ENCODE data around the gene WDR90.

DNA sequence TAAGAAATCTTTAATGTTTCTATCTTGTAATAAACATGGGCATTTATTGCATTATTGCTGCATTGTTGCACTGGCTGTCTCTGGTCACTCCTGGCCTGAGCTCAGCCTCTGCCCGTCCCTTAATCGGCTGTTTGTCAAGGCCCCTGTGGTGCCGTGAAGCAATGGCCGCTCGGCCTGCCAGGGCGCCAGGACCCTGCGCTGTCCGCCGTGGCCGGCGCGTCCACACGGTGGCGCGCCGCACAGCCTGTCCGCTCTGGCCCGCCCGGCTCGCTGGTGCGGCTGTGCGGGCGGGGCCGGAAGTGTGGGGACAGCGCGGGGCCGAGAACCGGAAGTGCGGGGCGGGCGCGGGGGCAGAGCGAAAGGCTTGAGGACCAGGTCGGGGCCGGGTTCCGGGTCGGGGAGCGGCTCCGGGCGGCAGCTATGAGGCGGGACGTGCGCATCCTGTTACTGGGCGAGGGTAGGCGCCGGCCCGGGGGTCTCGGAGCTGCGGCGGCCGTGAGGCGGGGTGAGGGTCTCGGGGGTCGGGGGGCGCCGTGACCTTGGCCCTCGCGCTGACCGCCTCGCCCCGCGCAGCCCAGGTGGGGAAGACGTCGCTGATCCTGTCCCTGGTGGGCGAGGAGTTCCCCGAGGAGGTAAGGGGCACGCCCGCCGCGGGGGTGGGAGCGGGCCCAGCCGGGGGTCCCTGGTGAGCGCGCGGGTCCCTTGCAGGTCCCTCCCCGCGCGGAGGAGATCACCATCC, 18.8 kb downstream of the WDR90 start, which contains the start of gene RHOT2:
- TF ChIP-seq, protein P1, sequence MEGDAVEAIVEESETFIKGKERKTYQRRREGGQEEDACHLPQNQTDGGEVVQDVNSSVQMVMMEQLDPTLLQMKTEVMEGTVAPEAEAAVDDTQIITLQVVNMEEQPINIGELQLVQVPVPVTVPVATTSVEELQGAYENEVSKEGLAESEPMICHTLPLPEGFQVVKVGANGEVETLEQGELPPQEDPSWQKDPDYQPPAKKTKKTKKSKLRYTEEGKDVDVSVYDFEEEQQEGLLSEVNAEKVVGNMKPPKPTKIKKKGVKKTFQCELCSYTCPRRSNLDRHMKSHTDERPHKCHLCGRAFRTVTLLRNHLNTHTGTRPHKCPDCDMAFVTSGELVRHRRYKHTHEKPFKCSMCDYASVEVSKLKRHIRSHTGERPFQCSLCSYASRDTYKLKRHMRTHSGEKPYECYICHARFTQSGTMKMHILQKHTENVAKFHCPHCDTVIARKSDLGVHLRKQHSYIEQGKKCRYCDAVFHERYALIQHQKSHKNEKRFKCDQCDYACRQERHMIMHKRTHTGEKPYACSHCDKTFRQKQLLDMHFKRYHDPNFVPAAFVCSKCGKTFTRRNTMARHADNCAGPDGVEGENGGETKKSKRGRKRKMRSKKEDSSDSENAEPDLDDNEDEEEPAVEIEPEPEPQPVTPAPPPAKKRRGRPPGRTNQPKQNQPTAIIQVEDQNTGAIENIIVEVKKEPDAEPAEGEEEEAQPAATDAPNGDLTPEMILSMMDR (IDR thresholded peaks at IDR 0.05; ENCODE audit: low read length), result peak; percentile 94
- TF ChIP-seq EZH2 (IDR thresholded peaks at IDR 0.05; ENCODE audit: borderline replicate concordance, low read length), result no peak
